Placental pericyte (primary cell): Measurements from ENCODE around the gene HMSD. TPM values are rescaled to one million over a fixed set of nuclear protein-coding genes. Genes with fewer than 3 reads are reported as not detected.

Source experiments
- total RNA-seq: library from RNA; depleted of rRNA; stranded (reverse); fragments of >200 nt; gene quantifications from 2 replicates; pipeline ENCODE4 v1.2.3, GENCODE V29; 2012

The HMSD gene
- total RNA-seq = 0.44 and 0.57 TPM in 2 replicates

GRCh38 chr18:63949068-63949737, at the start of gene HMSD:
Gene HMSD, plus strand, starts transcription at chr18:63949301. Its CDS starts 4,155 bp downstream, at chr18:63953456.

DNA sequence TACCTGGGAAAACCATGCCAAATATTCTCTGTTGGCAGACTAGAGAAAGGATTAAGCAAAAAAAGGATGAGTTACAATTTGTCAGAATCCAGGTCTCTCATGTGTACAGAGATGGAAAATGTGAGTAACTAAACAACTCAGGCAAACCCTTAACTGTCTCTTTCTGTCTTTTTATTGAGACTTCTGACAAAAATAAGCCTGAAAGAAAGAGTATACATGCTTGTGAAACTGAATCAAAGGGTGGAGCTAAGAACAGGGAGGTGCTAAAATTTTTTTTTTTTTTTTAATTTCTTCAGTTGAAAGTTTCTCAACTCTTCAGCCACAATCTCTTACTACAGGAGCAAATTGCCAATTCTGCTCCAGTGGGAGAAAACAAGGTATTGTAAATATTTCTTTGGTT, 41.4 kb upstream of the HMSD start, which contains the start of gene SERPINB10:
Gene SERPINB10, plus strand, starts transcription at position 295 of the 400 bp plus-strand sequence. CDS start 7,553 bp downstream, outside the sequence.

DNA sequence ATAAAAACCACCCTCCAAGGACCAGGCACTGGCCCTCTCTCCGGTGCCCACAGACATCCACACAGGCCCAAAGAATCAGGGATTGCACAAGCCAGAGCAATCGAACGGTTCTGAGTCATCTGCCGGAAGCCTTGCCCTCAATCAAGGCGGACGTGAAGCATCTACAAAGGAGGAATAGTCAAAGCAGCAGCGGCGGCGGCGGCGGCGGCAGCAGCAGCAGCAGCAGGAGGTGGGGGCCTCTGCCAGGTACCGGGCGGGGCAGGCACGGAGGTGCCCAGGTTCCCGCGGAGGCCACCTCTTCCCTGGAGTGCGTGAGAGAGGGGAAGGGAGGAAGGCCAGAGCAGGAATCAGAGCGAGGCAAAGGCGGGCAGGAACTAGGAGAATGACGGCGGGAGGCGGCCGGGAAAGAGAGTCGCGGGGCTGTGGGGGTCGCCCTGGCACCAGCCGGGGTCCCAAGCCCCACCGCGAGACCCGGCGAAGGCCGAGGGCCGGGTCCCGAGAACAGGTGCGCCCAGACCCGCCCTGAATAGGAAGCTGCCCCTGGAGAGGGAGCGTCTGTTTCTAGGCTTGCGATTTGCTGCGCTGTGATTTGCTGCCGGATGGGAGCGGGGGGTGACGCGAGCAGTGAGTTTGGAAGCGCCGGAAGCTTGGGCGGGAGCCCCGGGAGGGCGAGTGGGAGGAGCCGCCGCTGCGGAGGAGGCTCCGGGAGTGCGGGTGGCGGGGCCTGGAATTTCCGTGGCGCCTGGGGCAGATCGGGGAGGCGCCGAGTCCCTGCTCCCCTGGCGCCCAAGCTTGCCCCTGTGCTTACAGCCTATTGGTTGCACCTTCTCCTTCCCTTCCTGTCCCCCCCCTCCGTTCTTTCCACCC, 21.1 kb downstream of the HMSD start, which contains the start of gene SERPINB8:
Gene SERPINB8, plus strand, starts transcription at position 140 of the 867 bp plus-strand sequence. CDS start 8,228 bp downstream, outside the sequence.

Other genes with a start within 250 kb of the HMSD start
- not detected in 2 replicates for gene SERPINB11, start 246.3 kb upstream of the HMSD start, total RNA-seq
- gene SERPINB7, start 173.9 kb upstream of the HMSD start, total RNA-seq = 1.5 and 33.6 TPM in 2 replicates
- gene SERPINB2, start 61.6 kb upstream of the HMSD start, total RNA-seq = 211 and 212 TPM in 2 replicates
- gene SERPINB10, start 41.3 kb upstream of the HMSD start, total RNA-seq = 0.57 and 1.1 TPM in 2 replicates
- gene SERPINB8, start 20.8 kb downstream of the HMSD start, total RNA-seq = 42.7 and 47.3 TPM in 2 replicates
- not detected in 2 replicates for gene LINC00305, start 199.8 kb downstream of the HMSD start, total RNA-seq